ENCODE results near the gene ZDHHC3.
A peak's percentile ranks its signal among the peaks of the same experiment; 100 is the strongest.

- peak in 1 of 3 donors; percentile 0 for TF ChIP-seq CTCF (IDR thresholded peaks at IDR 0.05)
- TF ChIP-seq POLR2A (IDR thresholded peaks at IDR 0.05): no peak
Observed at GRCh38 chr3:44988073-44988472, 12.1 kb upstream of the ZDHHC3 start.

Data from breast epithelium (tissue), 3 donors.